Astrocyte of the cerebellum (primary cell): Measurements from ENCODE around the gene COL20A1.
"Not testable (repeated sequence)": the region's sequence is repeated elsewhere in the genome, so short reads cannot be mapped to it uniquely, and the experiment has no call there.

ENCODE experiments used
- DNase-seq: peaks from one replicate; pipeline ENCODE4 v3.0.0-alpha.2; 2011; ENCODE audit warnings: low read depth
- H3K4me3 ChIP-seq: 2 replicates; pipeline ENCODE4 v1.5.1; 2011; ENCODE audit warnings: mild to moderate bottlenecking, low read depth, low read length, moderate library complexity
- CTCF ChIP-seq: IDR thresholded peaks from 2 replicates; pipeline ENCODE4 v1.5.1; 2012; ENCODE audit warnings: low read length, low read depth, moderate library complexity, mild to moderate bottlenecking; ENCODE audit errors: missing control alignments
- in situ Hi-C: cut with HindIII; loops from 2 replicates; pipeline ENCODE4 v1.10.0; 2017; ENCODE audit warnings: low sequenced_read_pairs

The COL20A1 gene

DNA sequence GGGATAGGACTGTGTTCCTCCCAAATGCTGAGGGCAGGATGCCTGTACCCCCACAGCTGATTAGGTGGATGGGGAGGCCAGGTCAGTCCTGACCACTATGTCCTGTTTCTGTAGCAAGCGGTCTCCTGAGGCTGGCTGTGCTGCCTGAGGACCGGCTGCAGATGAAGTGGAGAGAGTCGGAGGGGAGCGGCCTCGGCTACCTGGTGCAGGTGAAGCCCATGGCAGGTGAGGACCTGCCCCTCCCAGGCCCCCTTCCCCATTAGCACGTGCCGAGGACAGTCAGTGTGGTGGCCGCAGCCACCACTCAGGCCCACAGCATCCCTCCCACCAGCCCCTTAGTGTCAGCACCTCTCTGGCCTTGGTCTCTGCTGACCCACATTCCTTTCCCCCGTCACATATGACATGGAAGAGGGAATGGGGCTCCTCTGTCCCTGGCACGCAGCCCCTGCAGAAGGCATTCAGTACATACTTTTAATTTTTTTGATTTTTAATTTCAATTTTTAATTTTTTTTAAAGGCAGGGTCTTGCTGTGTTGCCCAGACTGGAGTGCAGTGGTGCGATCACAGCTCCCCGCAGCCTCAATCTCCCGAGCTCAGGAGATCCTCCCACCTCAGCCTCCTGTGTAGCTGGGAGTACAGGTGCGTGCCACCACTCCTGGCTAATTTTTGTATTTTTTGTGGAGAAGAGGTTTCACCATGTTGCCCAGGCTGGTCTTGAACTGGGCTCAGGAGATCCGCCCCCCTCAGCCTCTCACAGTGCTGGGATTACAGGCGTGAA lies 5.0 kb downstream of the COL20A1 start:
- no peak for DNase-seq
- no peak for TF ChIP-seq CTCF
- H3K4me3 ChIP-seq, result no peak overlapping the region

GRCh38 chr20:63298731-63299312 lies 5.8 kb downstream of the COL20A1 start:
- in situ Hi-C loops, result loop anchor here (5.0 to 10.0 kb wide), 3 partner anchors 77 to 176 kb away; partner anchors contain the start of gene KCNQ2
- no peak overlapping the region for H3K4me3 ChIP-seq
- no peak for TF ChIP-seq CTCF
- DNase-seq, result no peak

More for the DNA sequence above, 5.0 kb downstream of the COL20A1 start:
- in situ Hi-C loops, result loop anchor here (5.0 to 10.0 kb wide), 3 partner anchors 76 to 177 kb away; partner anchors contain the start of gene KCNQ2

GRCh38 chr20:63301671-63302070 lies 8.7 kb downstream of the COL20A1 start:
- no peak overlapping the region for H3K4me3 ChIP-seq
- no peak for DNase-seq
- no peak for TF ChIP-seq CTCF
- in situ Hi-C loops, result no loop called here

DNA sequence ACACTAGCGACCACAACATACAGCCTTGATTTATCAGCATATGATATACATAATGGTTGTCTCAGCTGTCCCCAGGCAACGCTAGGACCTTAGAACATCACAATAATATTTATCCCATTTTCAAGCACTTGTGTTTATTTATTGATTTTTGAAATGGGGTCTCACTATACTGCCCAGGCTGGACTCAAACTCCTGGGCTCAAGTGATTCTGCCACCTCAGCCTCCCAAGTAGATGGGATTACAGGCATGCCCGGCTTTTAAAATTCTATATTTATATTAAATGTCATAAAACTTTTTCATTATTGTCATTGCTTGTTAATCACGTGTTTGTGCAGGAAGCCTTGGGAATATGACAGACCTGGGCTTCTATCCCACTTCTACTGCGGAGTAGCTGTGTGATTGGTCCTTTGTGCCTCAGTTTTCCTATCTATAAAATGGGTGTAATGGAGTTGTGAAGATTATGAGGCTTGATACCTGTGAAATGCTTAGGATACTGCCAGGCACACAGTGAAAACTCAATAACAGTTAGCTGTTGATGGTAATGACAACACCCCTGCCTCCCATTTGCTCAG lies 10.2 kb downstream of the COL20A1 start:
- no peak for TF ChIP-seq CTCF
- no peak for DNase-seq
- in situ Hi-C loops, result no loop called here
- H3K4me3 ChIP-seq, result no peak overlapping the region

DNA sequence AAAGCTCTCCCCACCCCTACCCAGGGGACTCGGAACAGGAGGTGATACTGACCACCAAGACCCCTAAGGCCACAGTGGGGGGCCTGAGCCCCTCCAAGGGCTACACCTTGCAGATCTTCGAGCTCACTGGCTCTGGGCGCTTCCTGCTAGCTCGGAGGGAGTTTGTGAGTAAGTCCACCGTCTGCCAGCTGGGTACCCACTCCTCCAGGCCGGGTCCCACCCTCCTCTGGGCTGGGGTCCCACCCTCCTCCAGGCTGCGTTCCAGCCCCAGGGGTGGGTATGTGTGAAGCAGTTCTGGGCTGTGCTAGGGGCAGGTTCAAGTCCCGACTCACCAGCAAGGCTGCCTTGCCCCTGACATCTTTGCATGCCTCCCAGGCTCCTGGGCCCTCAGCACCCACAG lies 12.4 kb downstream of the COL20A1 start:
- DNase-seq, result no peak
- H3K4me3 ChIP-seq, result no peak overlapping the region
- in situ Hi-C loops, result no loop called here
- TF ChIP-seq CTCF, result no peak

- H3K4me3 ChIP-seq, DNase-seq, in situ Hi-C loops: not testable (repeated sequence)
These were observed 13.1 kb downstream of the COL20A1 start for GRCh38 chr20:63305933-63306672.
